A673 (cell line): ENCODE results near the gene SLC39A3. TPM values are rescaled to one million over a fixed set of nuclear protein-coding genes. Genes with fewer than 3 reads are reported as not detected.

Source experiments
- BruUV-seq: library from RNA; stranded (reverse); fragments of 400-500 nt; replicated peaks from 2 replicates; lab custom pipeline; 2021; lab: Mats Ljungman, UMichigan
- CTCF ChIA-PET: fragments of 300-600 bp; sonication (Branson Sonifier 250); formaldehyde crosslinking; loops from one replicate; lab custom pipeline; 2022; ENCODE audit warnings: antibody characterized with exemption; lab: Charles Lee
- POLR2A ChIA-PET: fragments of 300-600 bp; sonication (Branson Sonifier 250); formaldehyde crosslinking; loops from one replicate; lab custom pipeline; 2022; ENCODE audit warnings: antibody characterized with exemption; ENCODE audit not compliant: low non-redundant PET; lab: Charles Lee
- DNase-seq: peaks from one replicate; pipeline ENCODE4 v3.0.0-alpha.2; 2015; ENCODE audit warnings: low spot score
- H3K27ac ChIP-seq: fragments of 200-600 bp; sonication (generic); 2 replicates; pipeline ENCODE4 v1.5.1; 2016; ENCODE audit warnings: mixed run types, low read depth, mild to moderate bottlenecking, mixed read lengths, antibody characterized with exemption, low read length; ENCODE audit not compliant: poor library complexity, severe bottlenecking
- H3K27me3 ChIP-seq: fragments of 200-600 bp; sonication (generic); replicated peaks from 2 replicates; pipeline ENCODE4 v1.6.1; 2017; ENCODE audit warnings: mixed run types, low read depth, mild to moderate bottlenecking, mixed read lengths, antibody characterized with exemption, low read length; ENCODE audit not compliant: insufficient read depth, poor library complexity
- H3K36me3 ChIP-seq: fragments of 200-600 bp; sonication (generic); 2 replicates; pipeline ENCODE4 v1.6.1; 2016; ENCODE audit warnings: mixed run types, mild to moderate bottlenecking, mixed read lengths, antibody characterized with exemption, low read length; ENCODE audit not compliant: insufficient read depth, poor library complexity, severe bottlenecking
- H3K4me1 ChIP-seq: fragments of 200-600 bp; sonication (generic); 2 replicates; pipeline ENCODE4 v1.6.1; 2017; ENCODE audit warnings: mixed run types, mild to moderate bottlenecking, mixed read lengths, antibody characterized with exemption, low read length; ENCODE audit not compliant: insufficient read depth, poor library complexity, severe bottlenecking
- H3K4me3 ChIP-seq: fragments of 200-600 bp; sonication (generic); 2 replicates; pipeline ENCODE4 v1.5.1; 2016; ENCODE audit warnings: low read depth, mixed run types, mild to moderate bottlenecking, mixed read lengths, low read length; ENCODE audit not compliant: poor library complexity, severe bottlenecking
- H3K9me3 ChIP-seq: fragments of 200-600 bp; sonication (generic); 2 replicates; pipeline ENCODE4 v1.6.1; 2016; ENCODE audit warnings: mixed run types, low read depth, mild to moderate bottlenecking, mixed read lengths, antibody characterized with exemption, low read length; ENCODE audit not compliant: poor library complexity, severe bottlenecking
- CTCF ChIP-seq: fragments of 300-800, 200-600 bp; sonication (generic); conservative IDR thresholded peaks from 2 replicates; pipeline ENCODE4 v1.5.1; 2017; ENCODE audit warnings: low read depth, mild to moderate bottlenecking, antibody characterized with exemption, low read length, moderate library complexity, mixed read lengths
- EZH2 ChIP-seq: fragments of 200-600 bp; sonication (generic); IDR thresholded peaks from 2 replicates; pipeline ENCODE4 v1.6.1; 2017; ENCODE audit warnings: borderline replicate concordance, low read depth, mild to moderate bottlenecking, mixed read lengths, antibody characterized with exemption, low read length; ENCODE audit not compliant: poor library complexity, severe bottlenecking
- intact Hi-C: fragments of 100-400 bp; cut with micrococcal nuclease; formaldehyde crosslinking; loops from one replicate; pipeline ENCODE4 v1.10.0; 2022; ENCODE audit not compliant: unreplicated experiment
- total RNA-seq: library from RNA; stranded (reverse); gene quantifications from 2 replicates; pipeline ENCODE4 v1.2.3, GENCODE V29; 2021

Gene SLC39A3
- total RNA-seq, 1 experiment from 2014 or later = 44.8 TPM

- no peak for DNase-seq
- Histone ChIP-seq H3K27ac (no peak overlapping the region), H3K36me3 (peaks cover 4% of the 10 kb centered on the region), H3K9me3 (no peaks in the 10 kb centered on the region), H3K27me3 (no peaks in the 10 kb centered on the region), H3K4me3 (no peak overlapping the region), H3K4me1 (peaks cover 4% of the 10 kb centered on the region)
- BruUV-seq = no TSS peak
- CTCF ChIA-PET = no interaction called here
- intact Hi-C loops = no loop called here
- TF ChIP-seq CTCF (no peak), EZH2 (no peak)
- POLR2A ChIA-PET = interaction anchor here (0.6 kb wide), 1 partner anchor 47 kb away, joined by 3 read pairs; no protein-coding TSS in a partner anchor
Measured at GRCh38 chr19:2777952-2778683, 38.3 kb upstream of the SLC39A3 start.

GRCh38 chr19:2775556-2776430 lies 36.0 kb upstream of the SLC39A3 start:
- H3K36me3 ChIP-seq = peaks cover 4% of the 10 kb centered on the region
- no peak overlapping the region for H3K27ac ChIP-seq
- no peaks in the 10 kb centered on the region for H3K27me3 ChIP-seq
- DNase-seq = no peak
- no peaks in the 10 kb centered on the region for H3K4me1 ChIP-seq
- ChIA-PET POLR2A (no interaction called here), CTCF (no interaction called here)
- H3K9me3 ChIP-seq = no peaks in the 10 kb centered on the region
- H3K4me3 ChIP-seq = no peak overlapping the region
- TF ChIP-seq EZH2 = no peak
- TF ChIP-seq CTCF = no peak
- no TSS peak for BruUV-seq
- intact Hi-C loops = no loop called here

- ChIA-PET CTCF (no interaction called here), POLR2A (no interaction called here)
- TF ChIP-seq CTCF (no peak), EZH2 (no peak)
- Histone ChIP-seq H3K9me3 (no peaks in the 10 kb centered on the region), H3K4me3 (no peak overlapping the region), H3K36me3 (peaks cover 4% of the 10 kb centered on the region), H3K27me3 (no peaks in the 10 kb centered on the region), H3K27ac (no peak overlapping the region), H3K4me1 (no peaks in the 10 kb centered on the region)
- no TSS peak for BruUV-seq
- no peak for DNase-seq
- intact Hi-C loops = no loop called here
Measured at GRCh38 chr19:2774953-2775555, 35.2 kb upstream of the SLC39A3 start.
